PFSK-1 (cell line): ENCODE results near the gene BMP15.

Source experiments
- FOXP2 ChIP-seq: optimal IDR thresholded peaks from 2 replicates; pipeline ENCODE3; 2011; ENCODE audit warnings: borderline replicate concordance, control low read depth, inconsistent platforms; ENCODE audit not compliant: insufficient read depth; ENCODE audit errors: extremely low read length, extremely low read depth
- POLR2AphosphoS5 ChIP-seq: IDR thresholded peaks from 2 replicates; pipeline ENCODE4 v1.6.1; 2012; ENCODE audit warnings: low read depth, mild to moderate bottlenecking, control low read depth, low read length, moderate library complexity
- SIN3A ChIP-seq: IDR thresholded peaks from 2 replicates; pipeline ENCODE4 v1.6.1; 2012; ENCODE audit warnings: mild to moderate bottlenecking, low read length, moderate library complexity, borderline replicate concordance; ENCODE audit not compliant: insufficient read depth
- TAF1 ChIP-seq: IDR thresholded peaks from 2 replicates; pipeline ENCODE4 v1.6.1; 2012; ENCODE audit warnings: low read length, control low read depth, borderline replicate concordance; ENCODE audit not compliant: insufficient read depth
- TF ChIP-seq, protein P1 (sequence below), 2 experiments: IDR thresholded peaks; 2 replicates each; pipeline versions ENCODE4 v1.6.1 to v1.8.0; 2011 to 2012; ENCODE audit warnings: low read depth in 2 of 2, low read length in 2 of 2, control low read depth in 1 of 2, inconsistent platforms in 1 of 2, mild to moderate bottlenecking in 1 of 2, moderate library complexity in 1 of 2; ENCODE audit not compliant: insufficient read depth in 1 of 2

The BMP15 gene

DNA sequence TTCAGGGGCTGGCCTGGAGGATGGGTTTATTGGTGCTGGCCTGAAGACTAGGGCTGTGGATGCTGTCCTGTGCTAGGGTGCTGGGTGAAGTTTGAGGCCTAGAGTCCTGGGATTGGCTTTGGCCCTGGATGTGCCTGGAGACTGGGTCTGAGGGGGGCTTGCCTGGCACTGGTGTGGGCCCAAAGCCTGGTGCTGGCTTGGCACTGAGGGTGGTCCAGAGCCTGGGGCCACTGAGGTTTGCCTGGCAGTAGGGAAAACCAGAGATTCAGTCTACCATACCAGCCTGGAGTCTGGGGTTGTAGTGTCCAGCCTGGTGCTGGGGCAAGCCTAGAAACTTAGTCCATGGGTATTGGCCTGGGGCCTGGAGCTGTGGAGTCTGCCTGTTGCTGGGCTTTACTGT lies 16.6 kb downstream of the BMP15 start:
- TF ChIP-seq POLR2AphosphoS5 (no peak), TAF1 (no peak), FOXP2 (no peak), SIN3A (no peak)
- TF ChIP-seq, protein P1, sequence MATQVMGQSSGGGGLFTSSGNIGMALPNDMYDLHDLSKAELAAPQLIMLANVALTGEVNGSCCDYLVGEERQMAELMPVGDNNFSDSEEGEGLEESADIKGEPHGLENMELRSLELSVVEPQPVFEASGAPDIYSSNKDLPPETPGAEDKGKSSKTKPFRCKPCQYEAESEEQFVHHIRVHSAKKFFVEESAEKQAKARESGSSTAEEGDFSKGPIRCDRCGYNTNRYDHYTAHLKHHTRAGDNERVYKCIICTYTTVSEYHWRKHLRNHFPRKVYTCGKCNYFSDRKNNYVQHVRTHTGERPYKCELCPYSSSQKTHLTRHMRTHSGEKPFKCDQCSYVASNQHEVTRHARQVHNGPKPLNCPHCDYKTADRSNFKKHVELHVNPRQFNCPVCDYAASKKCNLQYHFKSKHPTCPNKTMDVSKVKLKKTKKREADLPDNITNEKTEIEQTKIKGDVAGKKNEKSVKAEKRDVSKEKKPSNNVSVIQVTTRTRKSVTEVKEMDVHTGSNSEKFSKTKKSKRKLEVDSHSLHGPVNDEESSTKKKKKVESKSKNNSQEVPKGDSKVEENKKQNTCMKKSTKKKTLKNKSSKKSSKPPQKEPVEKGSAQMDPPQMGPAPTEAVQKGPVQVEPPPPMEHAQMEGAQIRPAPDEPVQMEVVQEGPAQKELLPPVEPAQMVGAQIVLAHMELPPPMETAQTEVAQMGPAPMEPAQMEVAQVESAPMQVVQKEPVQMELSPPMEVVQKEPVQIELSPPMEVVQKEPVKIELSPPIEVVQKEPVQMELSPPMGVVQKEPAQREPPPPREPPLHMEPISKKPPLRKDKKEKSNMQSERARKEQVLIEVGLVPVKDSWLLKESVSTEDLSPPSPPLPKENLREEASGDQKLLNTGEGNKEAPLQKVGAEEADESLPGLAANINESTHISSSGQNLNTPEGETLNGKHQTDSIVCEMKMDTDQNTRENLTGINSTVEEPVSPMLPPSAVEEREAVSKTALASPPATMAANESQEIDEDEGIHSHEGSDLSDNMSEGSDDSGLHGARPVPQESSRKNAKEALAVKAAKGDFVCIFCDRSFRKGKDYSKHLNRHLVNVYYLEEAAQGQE (IDR thresholded peaks at IDR 0.05; ENCODE audit: insufficient read depth in 1 of 2, low read depth in 2 of 2, low read length in 2 of 2) = no peak

DNA sequence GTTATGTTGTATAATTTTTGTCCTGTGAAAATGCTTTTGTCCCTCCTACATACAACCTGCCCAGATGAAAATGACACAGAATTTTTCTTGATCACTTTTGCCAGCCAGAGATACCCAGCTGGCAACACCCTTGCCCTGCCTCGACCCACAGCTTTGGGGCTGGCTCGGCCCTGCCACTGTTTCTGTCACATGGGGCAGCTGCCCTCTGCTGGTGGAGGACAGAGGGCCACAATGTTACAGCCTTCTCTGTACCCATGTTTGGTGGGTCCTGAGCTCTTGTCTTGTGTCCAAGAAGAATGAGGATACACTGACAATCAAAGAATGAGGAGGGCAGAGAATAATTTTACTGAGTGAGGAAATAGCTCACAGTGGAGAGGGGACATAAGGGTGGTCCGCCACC lies 31.1 kb downstream of the BMP15 start:
- TF ChIP-seq, protein P1 (IDR thresholded peaks at IDR 0.05; ENCODE audit: insufficient read depth in 1 of 2, low read depth in 2 of 2, low read length in 2 of 2) = no peak
- TF ChIP-seq FOXP2 = no peak

DNA sequence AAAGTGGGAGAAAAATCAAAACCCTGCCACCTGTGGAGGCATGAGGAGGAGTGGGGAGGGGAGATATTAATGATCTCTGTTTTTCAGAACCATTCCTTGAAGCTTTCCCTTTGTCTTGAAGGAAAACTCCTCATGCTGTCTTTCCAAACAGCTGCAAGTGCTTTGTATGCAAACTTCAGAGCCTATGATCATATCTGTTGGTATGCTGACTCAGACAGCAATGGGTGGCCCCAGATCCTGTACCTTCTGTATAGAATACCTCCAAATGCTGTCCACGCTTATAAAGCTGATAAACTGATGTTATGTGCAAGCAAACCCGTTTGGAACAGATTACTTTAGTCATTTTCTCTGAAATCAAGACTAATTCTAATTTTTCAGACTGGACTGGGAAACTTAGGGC lies 31.9 kb downstream of the BMP15 start:
- no peak for TF ChIP-seq TAF1
- no peak for TF ChIP-seq FOXP2
- TF ChIP-seq POLR2AphosphoS5 = no peak
- TF ChIP-seq, protein P1 (IDR thresholded peaks at IDR 0.05; ENCODE audit: insufficient read depth in 1 of 2, low read depth in 2 of 2, low read length in 2 of 2) = no peak
- no peak for TF ChIP-seq SIN3A

DNA sequence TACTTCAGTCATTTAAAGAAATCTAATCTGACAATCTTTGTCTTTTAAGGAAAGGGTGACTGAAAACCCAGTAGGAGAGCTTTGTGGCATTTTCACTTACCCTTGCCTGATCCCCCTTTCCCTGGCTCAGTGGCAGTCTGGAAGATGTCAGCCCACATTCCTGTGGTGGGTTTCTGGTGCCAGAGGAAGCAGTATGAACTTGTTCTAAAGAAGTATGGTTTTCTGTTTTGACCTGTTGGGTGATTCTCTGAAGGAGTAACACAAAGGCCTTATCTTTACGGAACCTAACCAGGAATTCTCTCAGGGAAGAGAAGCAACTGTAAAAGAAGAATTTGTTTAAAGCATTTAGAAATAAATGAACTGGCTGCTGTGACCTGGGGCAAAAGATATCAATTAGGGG lies 41.9 kb downstream of the BMP15 start:
- TF ChIP-seq TAF1 = no peak
- TF ChIP-seq POLR2AphosphoS5 = no peak
- no peak for TF ChIP-seq FOXP2
- TF ChIP-seq SIN3A = no peak
- TF ChIP-seq, protein P1 (IDR thresholded peaks at IDR 0.05; ENCODE audit: insufficient read depth in 1 of 2, low read depth in 2 of 2, low read length in 2 of 2) = no peak

DNA sequence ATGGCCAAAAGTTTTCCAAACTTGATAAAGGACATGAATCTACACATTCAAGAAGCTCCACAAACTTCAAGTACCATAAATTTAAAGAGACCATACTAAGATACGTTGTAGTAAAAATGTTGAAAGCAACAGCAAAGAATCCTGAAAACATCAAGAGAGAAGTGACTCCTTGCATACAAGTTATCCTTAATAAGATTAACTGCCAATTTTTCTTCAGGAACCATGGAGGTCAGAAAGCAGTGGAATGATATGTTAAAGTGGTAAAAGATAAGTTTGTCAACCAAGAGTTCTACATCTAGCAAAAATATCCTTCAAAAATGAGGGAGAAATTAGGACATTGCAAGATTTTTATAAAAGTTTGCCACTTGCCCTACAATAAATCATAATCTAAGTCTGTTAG lies 43.3 kb downstream of the BMP15 start:
- no peak for TF ChIP-seq FOXP2
- no peak for TF ChIP-seq POLR2AphosphoS5
- TF ChIP-seq, protein P1 (IDR thresholded peaks at IDR 0.05; ENCODE audit: insufficient read depth in 1 of 2, low read depth in 2 of 2, low read length in 2 of 2) = no peak
- no peak for TF ChIP-seq TAF1
- no peak for TF ChIP-seq SIN3A
